Colonic mucosa (tissue), 4 donors: Measurements from ENCODE around the gene MEIS3. TPM values are rescaled to one million over a fixed set of nuclear protein-coding genes. Genes with fewer than 3 reads are reported as not detected.

ENCODE experiments used
- DNase-seq: peaks from one replicate; pipeline ENCODE4 v3.0.0-alpha.2; 2020
- H3K27ac ChIP-seq: fragments of 200-600 bp; one replicate; pipeline ENCODE4 v1.8.0; 2021
- H3K27me3 ChIP-seq: fragments of 200-600 bp; one replicate; pipeline ENCODE4 v1.8.0; 2021
- H3K36me3 ChIP-seq: fragments of 200-600 bp; one replicate; pipeline ENCODE4 v1.8.0; 2021
- H3K4me1 ChIP-seq: fragments of 200-600 bp; one replicate; pipeline ENCODE4 v1.8.0; 2021; ENCODE audit warnings: mild to moderate bottlenecking
- H3K4me3 ChIP-seq: fragments of 200-600 bp; one replicate; pipeline ENCODE4 v1.8.0; 2021
- H3K9ac ChIP-seq, 2 donors: one replicate each; pipeline ENCODE4 v1.7.0; 2013; ENCODE audit warnings: control low read depth in 2 of 2, low read depth in 2 of 2, low read length in 2 of 2
- H3K9me3 ChIP-seq: fragments of 200-600 bp; one replicate; pipeline ENCODE4 v1.8.0; 2021
- intact Hi-C: fragments of 100-400 bp; cut with DNase I; formaldehyde crosslinking; loops from one replicate; pipeline ENCODE4 v1.14.1; 2022
- total RNA-seq, 2 donors: library from RNA; stranded (reverse); fragmentation: NEBNext Ultra II Directional in 1 of 2; extraction: Animal tissue kit (Norgen Biotek cat#: 25700) in 1 of 2; gene quantifications; one replicate each; pipeline ENCODE4 v1.2.1, GENCODE V29; 2021
- TF ChIP-seq, protein P1 (sequence below): fragments of 200-600 bp; IDR thresholded peaks from one replicate; pipeline ENCODE4 v1.8.0; 2022; ENCODE audit warnings: antibody characterized with exemption, mild to moderate bottlenecking
- donor health status: healthy.
- donor health status: DM: no; HTN: no; CAD: no.
- donor health status: DM: no; HTN: no; CAD: no.

Gene MEIS3
- total RNA-seq, 2 donors from 2014 or later: 2.3 to 2.6 TPM

DNA sequence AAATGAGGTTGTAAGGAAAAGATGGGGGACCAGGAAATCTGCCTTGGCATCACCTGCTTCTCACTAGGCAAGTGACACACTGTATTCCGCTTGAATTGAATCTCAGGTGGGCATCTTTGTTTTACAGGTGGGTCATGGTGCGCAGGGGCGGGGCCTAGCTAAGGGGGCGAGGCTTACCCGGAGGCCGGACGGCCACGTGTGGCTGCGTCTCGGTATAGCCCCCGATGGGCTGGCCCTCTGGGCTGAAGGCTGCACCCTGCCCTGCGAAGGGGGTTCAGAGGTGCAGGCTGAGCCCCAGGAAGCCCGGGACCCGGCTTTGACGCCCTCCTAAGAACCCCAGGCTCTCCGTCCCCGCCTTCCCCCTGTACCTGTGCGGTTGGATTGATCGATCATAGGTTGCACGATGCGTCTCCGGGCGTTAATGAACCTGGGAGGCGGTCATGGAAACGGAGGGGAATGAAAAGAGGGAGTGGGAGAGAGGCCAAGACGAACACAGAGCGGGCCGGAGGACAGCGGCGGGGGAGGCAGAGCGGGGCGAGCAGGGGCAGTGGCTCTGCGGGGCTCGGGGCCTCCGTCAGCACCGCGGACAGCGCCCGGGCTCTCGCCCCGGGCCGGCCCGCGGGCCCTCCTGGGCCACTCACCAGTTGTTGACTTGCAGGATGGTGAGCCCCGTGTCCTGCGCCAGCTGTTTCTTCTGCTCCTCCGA is 12.5 kb downstream of the MEIS3 start:
- H3K9ac ChIP-seq: no peak overlapping the region
- no peaks in the 10 kb centered on the region for H3K4me1 ChIP-seq
- H3K27me3 ChIP-seq: no peaks in the 10 kb centered on the region
- no peaks in the 10 kb centered on the region for H3K9me3 ChIP-seq
- no peak overlapping the region for H3K27ac ChIP-seq
- TF ChIP-seq, protein P1, sequence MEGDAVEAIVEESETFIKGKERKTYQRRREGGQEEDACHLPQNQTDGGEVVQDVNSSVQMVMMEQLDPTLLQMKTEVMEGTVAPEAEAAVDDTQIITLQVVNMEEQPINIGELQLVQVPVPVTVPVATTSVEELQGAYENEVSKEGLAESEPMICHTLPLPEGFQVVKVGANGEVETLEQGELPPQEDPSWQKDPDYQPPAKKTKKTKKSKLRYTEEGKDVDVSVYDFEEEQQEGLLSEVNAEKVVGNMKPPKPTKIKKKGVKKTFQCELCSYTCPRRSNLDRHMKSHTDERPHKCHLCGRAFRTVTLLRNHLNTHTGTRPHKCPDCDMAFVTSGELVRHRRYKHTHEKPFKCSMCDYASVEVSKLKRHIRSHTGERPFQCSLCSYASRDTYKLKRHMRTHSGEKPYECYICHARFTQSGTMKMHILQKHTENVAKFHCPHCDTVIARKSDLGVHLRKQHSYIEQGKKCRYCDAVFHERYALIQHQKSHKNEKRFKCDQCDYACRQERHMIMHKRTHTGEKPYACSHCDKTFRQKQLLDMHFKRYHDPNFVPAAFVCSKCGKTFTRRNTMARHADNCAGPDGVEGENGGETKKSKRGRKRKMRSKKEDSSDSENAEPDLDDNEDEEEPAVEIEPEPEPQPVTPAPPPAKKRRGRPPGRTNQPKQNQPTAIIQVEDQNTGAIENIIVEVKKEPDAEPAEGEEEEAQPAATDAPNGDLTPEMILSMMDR: no peak
- intact Hi-C loops: no loop called here
- no peak for DNase-seq
- no peaks in the 10 kb centered on the region for H3K36me3 ChIP-seq
- H3K4me3 ChIP-seq: no peak overlapping the region

GRCh38 chr19:47405854-47406417 is 13.4 kb downstream of the MEIS3 start:
- intact Hi-C loops: no loop called here
- Histone ChIP-seq H3K27me3 (no peaks in the 10 kb centered on the region), H3K27ac (no peak overlapping the region), H3K9me3 (no peaks in the 10 kb centered on the region), H3K36me3 (no peaks in the 10 kb centered on the region), H3K4me1 (no peaks in the 10 kb centered on the region), H3K4me3 (no peak overlapping the region), H3K9ac (no peak overlapping the region)
- no peak for DNase-seq
- TF ChIP-seq, protein P1: no peak

DNA sequence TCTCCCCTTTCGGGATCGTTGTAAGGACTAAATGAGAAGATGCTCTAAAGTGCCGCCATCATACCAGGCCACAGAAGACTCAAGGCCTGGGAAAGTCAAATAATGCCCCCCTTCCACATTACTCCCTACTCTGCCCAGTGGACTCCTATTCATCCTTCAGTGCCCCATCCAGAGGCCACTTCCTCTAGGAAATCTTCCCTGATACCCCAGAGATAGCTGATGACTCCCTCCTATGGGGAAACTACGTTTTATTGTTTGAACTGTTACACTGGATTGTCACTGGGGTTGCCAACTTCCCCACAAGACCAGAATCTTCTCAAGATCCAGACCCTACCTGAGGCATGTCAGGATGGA is 14.2 kb downstream of the MEIS3 start:
- H3K9ac ChIP-seq: no peak overlapping the region
- H3K27me3 ChIP-seq: no peaks in the 10 kb centered on the region
- intact Hi-C loops: no loop called here
- no peaks in the 10 kb centered on the region for H3K36me3 ChIP-seq
- no peak for DNase-seq
- H3K27ac ChIP-seq: no peak overlapping the region
- H3K4me3 ChIP-seq: no peak overlapping the region
- TF ChIP-seq, protein P1: no peak
- no peaks in the 10 kb centered on the region for H3K4me1 ChIP-seq
- no peaks in the 10 kb centered on the region for H3K9me3 ChIP-seq

GRCh38 chr19:47404334-47405196 is 14.8 kb downstream of the MEIS3 start:
- DNase-seq: no peak

GRCh38 chr19:47402504-47402903 is 16.8 kb downstream of the MEIS3 start:
- no peak overlapping the region for H3K4me3 ChIP-seq
- no peaks in the 10 kb centered on the region for H3K27me3 ChIP-seq
- intact Hi-C loops: no loop called here

More at GRCh38 chr19:47404334-47405196, 14.8 kb downstream of the MEIS3 start:
- Histone ChIP-seq H3K4me3 (no peak overlapping the region), H3K9me3 (no peaks in the 10 kb centered on the region), H3K27ac (no peak overlapping the region), H3K4me1 (no peaks in the 10 kb centered on the region), H3K9ac (no peak overlapping the region), H3K36me3 (no peaks in the 10 kb centered on the region), H3K27me3 (no peaks in the 10 kb centered on the region)
- intact Hi-C loops: no loop called here
- TF ChIP-seq, protein P1: no peak

More at GRCh38 chr19:47402504-47402903, 16.8 kb downstream of the MEIS3 start:
- no peaks in the 10 kb centered on the region for H3K4me1 ChIP-seq
- TF ChIP-seq, protein P1: no peak
- no peak for DNase-seq
- H3K9me3 ChIP-seq: no peaks in the 10 kb centered on the region
- no peak overlapping the region for H3K9ac ChIP-seq
- H3K27ac ChIP-seq: no peak overlapping the region
- H3K36me3 ChIP-seq: no peaks in the 10 kb centered on the region
